AG08396 (cell line): Measurements from ENCODE around the gene CFAP43.
A peak's percentile ranks its signal among the peaks of the same experiment; 100 is the strongest.

ENCODE experiments used
- DNase-seq: peaks from one replicate; pipeline ENCODE4 v3.0.0; 2012; ENCODE audit warnings: low spot score, mixed read lengths

CFAP43 gene

GRCh38 chr10:104231784-104232612 is at the start of gene CFAP43:
CFAP43 (minus strand) TSS chr10:104232364; CDS start chr10:104232246, 118 bp downstream.
- peak; percentile 100 for DNase-seq

- DNase-seq: no peak
These were observed 49.5 kb upstream of the CFAP43 start for GRCh38 chr10:104281694-104282093.

GRCh38 chr10:104279550-104280259 is 47.5 kb upstream of the CFAP43 start:
- DNase-seq: no peak

GRCh38 chr10:104277785-104278184 is 45.6 kb upstream of the CFAP43 start:
- no peak for DNase-seq

- DNase-seq: no peak
These were observed 44.0 kb upstream of the CFAP43 start for GRCh38 chr10:104276192-104276591.

GRCh38 chr10:104274762-104275721 is 42.9 kb upstream of the CFAP43 start:
- DNase-seq: peak; percentile 67

GRCh38 chr10:104273899-104274575 is 41.9 kb upstream of the CFAP43 start:
- DNase-seq: no peak

- DNase-seq: peak; percentile 58
These were observed 41.1 kb upstream of the CFAP43 start for GRCh38 chr10:104273286-104273685.

GRCh38 chr10:104268713-104269645 is 36.8 kb upstream of the CFAP43 start, which contains the start of gene GSTO2:
GSTO2 (plus strand) TSS chr10:104269184; CDS start chr10:104274916, 5,732 bp downstream.
- peak; percentile 95 for DNase-seq

- DNase-seq: no peak
These were observed 36.2 kb upstream of the CFAP43 start for GRCh38 chr10:104268405-104268712.

GRCh38 chr10:104267721-104268404 is 35.7 kb upstream of the CFAP43 start:
- DNase-seq: no peak

- DNase-seq: no peak
These were observed 32.6 kb upstream of the CFAP43 start for GRCh38 chr10:104264783-104265182.

- no peak for DNase-seq
These were observed 29.9 kb upstream of the CFAP43 start for GRCh38 chr10:104262055-104262454.

GRCh38 chr10:104260775-104261115 is 28.6 kb upstream of the CFAP43 start:
- peak; percentile 36 for DNase-seq

GRCh38 chr10:104259999-104260774 is 28.0 kb upstream of the CFAP43 start:
- DNase-seq: no peak

- no peak for DNase-seq
These were observed 27.3 kb upstream of the CFAP43 start for GRCh38 chr10:104259456-104259855.

- DNase-seq: no peak
These were observed 26.0 kb upstream of the CFAP43 start for GRCh38 chr10:104258209-104258608.

- no peak for DNase-seq
These were observed 25.1 kb upstream of the CFAP43 start for GRCh38 chr10:104257235-104257634.

GRCh38 chr10:104256335-104256961 is 24.3 kb upstream of the CFAP43 start:
- DNase-seq: no peak
